ENCODE results near the gene SELL.
"Not testable (repeated sequence)": the region's sequence is repeated elsewhere in the genome, so short reads cannot be mapped to it uniquely, and the experiment has no call there.

The SELL gene

DNA sequence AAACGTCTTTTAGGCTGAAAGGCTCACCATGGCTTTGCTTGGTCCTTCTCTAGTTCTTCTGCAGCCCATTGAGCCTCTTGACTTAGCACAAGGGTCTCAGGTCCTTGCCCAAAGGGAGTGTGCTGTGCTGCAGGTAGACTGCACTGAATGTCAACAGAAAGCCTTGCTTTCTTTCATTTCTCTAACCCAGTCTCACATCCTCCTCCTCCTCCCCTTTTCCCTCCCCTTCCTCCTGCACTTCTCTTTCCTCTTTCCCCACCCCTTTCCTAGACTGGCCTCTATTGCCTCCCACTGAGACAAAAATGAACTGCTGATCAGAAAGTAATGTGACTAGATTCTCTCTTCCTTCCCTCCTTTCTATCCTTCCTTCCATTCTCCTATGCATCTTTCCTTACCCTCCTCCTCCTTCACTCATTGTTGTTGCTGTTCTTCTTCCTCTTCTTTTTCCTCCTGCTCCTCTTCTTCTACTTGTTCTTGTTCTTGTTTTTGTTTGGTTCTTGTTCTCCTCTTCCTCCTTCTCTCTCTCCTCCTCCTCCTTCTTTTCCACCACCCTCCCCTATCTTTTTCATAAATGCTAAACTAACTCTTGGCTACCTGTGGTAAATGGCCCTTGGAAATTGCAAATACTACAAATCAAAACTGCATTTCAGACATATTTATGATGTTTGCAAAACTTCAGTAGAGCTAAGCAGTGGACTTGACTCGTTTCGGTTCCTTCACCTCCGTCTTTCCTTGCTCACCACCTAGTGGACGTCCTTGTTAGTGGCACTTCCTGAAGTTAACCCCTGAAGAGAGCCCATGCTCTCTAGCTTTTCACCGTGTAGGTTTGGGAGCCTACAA is at the start of gene SELL:
Gene SELL (minus strand): TSS at position 152 of the 840 bp plus-strand sequence. CDS start 122 bp downstream, at position 30.
- peak; percentile 9 for DNase-seq

DNA sequence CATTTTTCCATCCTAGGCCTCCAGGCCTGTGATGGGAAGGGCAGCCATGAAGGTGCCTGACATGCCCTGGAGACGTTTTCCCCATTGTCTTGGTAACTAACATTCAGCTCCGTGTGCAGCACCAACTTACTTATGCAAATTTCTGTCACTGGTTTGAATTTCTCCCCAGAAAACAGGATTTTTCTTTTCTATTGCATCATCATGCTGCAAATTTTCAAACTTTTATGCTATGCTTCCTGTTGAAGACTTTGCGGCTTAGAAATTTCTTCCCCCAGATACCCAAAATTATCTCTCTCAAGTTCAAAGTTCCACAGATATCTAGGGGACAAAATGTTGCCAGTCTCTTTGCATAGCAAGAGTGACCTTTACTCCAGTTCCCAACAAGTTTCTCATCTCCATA is 47.6 kb upstream of the SELL start:
- DNase-seq = no peak

DNA sequence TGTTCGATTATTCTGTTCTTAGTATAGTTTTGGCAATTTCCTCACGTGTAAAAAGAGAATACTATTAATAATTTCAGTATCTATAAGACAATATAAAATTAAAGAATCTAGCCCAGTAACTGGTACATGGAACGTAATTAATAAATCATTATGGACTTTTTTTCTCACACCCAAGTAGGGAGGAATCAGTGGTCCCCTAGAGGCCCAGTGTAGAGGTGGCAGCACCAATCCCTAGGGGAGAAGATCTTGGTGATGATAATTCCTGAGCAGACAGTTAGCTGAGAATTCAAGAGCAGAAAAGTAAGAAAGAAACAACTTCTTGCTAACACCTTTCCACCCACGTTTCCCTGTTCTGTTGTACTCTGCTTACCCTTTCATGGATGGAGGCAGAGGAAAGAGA is 42.1 kb upstream of the SELL start:
- DNase-seq = no peak

DNA sequence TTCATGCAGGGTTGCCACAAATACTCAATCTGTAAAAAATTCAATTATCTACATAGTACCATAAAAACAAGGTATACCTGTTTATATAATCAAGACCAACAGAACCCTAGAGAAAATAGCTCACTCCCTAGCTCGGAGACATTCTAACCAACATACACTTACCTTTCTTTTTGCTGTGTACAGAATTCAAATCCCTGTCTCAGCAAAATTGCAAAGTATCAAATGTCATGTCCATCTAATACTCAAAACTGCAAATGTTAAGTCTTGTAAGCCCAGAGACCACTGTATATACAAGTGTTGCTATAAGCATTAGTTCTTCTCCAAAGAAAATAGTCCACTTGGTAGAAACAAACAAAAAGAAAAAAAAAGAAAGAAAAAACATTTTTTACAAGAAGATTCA is 38.6 kb upstream of the SELL start:
- no peak for DNase-seq

DNA sequence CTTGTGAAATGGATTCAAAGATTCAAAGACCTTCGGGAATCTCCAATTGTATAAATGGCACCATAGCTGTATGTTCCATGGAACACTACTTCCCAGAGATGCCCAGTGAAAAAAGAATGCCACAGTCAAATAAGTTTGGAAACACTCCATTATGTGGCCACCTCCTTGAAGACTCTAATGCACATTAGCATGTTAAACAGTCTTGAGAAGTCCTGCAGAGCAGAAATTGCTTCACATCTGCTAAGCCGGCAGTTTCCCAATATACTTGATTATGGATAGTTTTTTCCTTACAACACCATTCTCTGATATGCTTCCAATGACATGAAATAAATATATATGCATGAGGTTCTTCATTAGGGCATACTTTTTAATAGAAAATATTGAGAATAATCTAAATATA is 35.1 kb upstream of the SELL start:
- DNase-seq = no peak

DNA sequence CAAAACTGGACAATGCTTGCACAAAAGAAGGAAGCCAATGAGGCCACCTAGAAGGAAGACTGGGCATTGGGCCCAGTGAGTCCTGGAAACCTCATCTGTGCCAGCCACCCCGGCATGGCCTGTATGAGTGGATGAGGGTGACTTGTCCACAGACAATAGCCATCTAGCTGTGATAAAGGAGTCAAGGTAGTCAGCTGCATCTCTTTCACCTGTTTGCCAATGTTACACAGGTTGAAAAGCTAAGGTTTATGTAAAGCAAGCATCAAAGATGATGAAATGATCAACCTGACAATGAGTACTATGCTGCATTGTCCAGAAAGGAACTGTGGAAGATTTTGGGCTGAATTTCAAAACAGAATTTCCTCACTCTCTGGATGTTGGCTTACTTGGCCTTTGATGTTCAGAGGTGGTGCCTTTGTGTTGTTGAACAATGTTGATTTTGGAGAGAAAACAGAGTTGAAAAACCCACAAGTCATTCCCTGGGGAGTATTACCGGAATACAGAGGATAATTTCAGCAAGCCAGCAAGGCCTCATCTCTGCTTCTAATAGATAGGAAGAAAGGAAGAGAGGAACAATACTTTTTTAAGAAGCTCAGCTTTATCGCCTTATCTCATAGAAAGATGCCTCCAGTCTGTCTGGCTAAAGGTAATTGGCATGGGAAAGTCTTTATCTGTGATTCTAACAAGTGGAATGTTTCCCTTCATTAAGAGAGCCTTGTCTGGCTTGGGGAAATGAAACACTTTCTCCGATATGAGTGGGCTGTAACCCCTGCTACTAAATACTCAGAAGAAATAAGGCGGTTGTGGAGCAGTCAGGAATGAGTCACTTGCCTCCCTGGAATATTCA is 33.8 kb upstream of the SELL start:
- no peak for DNase-seq

DNA sequence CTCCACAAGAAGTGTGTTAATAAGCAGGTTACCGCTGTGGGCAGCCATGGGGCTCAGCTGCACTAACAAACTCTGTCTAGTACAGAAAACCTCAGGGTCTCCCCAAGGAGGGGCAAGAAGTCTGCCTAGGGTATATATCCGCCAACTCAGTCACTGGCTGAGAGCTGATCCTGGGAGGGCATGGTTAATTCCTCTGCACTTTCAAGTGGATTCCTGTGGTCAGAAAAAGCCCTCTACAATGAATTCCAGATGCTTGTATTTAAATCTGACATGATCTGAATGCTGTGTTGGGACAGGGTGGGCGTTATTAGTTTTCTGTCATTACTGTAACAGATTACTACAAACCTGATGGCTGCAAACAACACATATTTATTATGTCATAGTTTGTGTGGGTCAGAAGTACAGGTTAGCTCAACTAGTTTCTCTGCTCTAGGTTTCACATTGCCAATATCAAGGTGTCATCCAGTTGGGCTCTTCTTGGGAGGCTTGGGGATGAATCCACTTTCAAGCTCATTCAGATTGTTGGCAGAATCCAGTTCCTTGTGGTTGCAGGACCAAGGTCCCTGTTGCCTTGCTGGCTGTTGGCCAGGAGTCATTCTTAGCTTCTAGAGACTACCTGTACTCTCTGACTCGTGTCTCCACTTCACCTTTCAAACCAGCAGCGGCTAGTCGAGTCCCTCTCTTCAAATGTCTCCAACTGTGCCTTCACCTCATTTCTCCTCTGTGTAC is 30.4 kb upstream of the SELL start:
- DNase-seq = no peak

DNA sequence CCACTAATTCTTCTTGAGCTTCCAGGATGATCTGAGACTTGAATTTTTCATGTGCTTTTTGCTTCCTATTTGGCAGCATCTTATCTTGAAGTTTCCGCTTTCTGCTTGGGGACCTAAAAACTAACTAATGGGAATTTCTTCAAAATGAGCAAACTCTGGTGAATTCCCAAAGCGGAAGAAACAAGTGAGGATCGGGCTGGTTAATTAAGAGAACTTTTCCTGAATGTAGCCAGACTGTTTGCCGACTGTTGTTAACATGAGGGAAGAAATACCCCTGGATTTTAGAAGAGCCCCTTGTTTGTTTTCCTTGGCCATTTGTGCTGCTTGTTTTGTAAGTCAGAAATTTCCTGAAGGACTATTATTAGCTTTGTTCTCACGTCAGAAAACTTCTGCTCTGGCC is 28.6 kb upstream of the SELL start:
- no peak for DNase-seq

DNA sequence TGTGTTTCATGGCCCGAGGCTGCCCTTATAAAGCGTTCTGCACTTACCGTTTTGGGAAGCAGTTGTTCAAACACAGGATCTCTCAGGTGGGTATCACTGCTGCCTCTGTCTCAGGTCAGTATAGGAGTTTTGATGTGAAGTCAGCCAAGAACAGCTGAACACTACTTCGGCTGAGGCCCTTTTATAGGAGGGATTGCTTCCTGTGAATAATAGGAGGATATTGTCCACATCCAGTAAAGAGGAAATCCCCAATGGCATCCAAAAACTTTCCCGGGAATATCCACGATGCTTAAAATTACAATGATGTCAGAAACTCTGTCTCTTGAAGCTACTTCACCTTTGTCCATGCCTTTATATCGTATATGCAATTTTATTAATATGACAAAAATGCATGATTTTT is 22.5 kb upstream of the SELL start, which contains the start of gene SELE:
Gene SELE (minus strand): TSS at position 156 of the 400 bp plus-strand sequence. CDS start 467 bp downstream, outside the sequence.
- DNase-seq = no peak

DNA sequence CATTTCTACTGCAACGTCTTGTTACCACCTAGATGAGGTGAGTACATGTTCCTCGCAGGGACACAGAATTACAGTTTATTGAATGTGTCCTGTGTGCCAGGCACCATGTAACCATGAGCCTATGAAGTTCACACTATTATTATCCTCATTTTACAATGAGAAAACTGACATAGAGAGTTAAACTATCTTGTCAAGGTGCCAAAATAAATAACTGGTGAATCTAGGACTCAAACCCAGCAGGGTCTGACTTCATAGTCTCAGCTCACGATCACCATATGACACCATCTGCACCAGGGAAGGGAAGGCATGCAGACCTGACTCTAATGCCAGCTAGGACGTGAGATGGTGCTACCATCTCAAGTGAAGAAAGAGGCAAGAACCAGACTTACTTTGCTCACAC is 20.0 kb upstream of the SELL start:
- no peak for DNase-seq

DNA sequence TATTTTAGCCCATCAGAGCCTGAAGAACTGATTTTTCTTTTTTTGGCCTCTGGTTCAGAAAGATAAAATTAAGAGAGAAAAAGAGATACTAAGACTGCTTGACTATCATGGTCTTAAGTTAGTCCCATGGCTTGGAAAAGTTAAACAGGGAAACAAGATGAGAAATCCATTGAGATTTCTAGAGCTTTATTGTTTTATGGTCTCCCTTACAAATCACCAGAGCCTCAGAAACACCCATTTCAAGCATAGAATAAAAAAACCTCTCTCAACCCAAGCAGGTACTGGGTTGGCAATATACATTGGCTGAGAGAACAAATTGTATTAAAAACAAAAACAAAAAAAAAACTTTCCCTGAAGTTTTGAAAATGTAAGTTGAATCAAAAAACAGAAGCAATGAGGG is 18.6 kb upstream of the SELL start:
- no peak for DNase-seq

DNA sequence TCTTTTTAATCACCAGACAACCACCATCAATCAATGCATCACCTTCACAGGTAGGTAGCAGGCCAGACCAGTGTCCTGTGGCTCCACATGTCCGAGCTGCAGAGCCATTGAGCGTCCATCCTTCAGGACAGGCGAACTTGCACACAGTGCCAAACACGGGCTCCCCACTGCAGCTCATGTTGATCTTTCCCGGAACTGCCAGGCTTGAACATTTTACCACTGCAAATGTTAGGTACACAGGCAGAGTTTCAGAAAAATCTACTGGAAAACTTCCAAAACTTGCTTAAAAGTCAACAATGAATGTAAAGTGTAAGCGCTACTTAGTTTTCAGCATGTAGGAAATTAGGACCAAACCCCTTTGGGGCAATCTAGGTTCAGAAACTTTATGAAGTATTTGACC is 15.9 kb upstream of the SELL start:
- no peak for DNase-seq

DNA sequence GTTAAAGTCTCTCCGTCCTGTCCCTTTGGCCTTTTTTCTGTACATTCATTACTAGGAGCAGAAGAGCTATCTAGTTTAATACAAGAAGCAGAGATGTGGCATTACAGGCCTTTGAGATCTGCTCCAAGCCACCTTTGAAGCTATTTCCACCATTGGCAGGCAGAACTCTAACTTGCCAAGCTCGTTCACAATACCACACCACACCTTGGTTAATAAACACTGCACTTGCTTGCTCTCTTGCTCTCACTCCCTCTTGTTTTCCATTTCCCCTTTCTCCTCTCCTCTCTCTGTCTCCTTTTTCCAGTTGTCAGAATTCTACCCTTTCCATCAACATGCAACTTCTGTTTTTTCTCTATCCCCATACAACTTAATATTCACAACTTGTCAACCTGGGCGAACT is 15.4 kb upstream of the SELL start:
- no peak for DNase-seq

DNA sequence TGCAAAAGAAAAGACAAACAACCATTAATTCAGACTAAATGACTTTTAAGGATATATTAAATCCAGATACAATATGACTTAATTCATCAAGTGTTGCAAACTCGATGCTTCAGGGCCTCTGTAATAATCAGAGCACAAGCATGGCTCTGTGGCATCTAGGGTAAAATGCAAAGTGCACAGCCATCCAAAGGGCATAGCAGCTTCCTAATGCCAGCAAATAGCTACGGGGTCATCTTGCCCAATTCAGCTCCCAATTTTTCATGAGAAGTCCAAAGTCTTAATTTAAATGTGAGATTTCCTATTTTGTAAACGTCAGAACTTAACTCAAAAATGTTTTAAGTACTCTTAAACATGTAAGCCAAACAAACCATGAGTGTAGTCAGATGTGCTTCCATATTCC is 14.5 kb upstream of the SELL start:
- DNase-seq = no peak

DNA sequence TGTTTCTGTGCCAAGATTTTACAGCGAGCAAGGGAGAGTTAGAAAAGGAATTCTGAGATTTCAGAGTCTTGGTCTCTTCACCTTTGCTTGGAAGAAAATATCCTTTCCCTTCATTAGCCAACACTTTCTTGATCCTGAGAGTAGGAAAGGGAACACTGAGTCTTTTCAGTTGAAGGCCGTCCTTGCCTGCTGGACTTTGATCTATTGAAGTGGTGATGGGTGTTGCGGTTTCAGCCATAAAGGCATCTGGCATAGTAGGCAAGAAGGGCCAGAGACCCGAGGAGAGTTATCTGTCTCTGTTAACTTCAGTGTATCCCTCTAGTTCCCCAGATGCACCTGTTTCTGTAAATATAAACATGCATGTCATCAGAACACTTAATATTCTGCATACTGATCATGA is 12.7 kb upstream of the SELL start:
- DNase-seq = no peak

DNA sequence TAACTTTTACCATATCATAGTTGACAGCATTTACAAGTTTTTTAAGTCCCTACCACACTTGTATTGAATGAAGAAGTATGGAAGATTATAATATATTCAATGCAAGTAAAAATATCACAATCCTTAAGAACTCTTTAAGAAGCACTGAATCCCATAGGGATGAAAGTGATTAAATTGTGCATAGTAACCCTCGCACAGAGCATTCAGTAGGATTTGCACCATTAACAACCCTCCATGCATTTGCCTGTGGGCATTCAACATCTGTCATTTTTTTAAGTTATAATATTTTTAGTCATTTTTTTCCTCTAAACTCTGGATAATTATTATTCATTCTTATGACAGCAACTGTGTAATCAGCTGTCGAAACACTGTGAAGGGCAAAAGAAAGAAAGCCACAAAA is 12.3 kb upstream of the SELL start:
- no peak for DNase-seq

DNA sequence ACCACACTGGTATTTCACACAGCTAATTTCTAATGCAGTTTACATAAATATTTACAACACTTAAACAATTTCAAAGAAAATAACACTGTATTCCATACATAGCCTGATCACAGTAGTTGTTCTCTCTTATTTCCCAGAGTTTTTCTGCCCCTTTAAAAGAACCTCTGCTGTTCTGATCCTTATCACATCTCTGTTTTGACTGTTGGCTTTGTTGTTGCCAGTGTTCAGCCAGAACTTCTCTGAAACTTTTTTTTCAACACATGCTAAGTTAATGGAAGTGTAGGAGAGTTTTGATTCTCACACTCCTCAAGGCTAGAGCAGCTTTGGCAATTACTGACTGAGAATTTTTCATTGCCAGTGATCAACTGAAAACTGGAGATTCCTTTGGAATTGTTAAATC is 11.4 kb upstream of the SELL start:
- DNase-seq = no peak

DNA sequence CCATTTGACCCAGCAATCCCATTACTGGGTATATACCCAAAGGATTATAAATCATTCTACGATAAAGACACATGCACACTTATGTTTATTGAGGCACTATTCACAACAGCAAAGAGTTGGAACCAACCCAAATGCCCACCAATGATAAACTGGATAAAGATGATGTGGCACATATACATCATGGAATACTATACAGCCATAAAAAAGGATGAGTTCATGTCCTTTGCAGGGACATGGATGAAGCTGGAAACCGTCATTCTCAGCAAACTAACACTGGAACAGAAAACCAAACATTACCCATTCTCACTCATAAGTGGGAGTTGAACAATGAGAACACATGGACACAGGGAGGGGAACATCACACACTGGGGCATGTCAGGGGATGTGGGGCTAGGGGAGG is 3.7 kb upstream of the SELL start:
- DNase-seq = not testable (repeated sequence)

DNA sequence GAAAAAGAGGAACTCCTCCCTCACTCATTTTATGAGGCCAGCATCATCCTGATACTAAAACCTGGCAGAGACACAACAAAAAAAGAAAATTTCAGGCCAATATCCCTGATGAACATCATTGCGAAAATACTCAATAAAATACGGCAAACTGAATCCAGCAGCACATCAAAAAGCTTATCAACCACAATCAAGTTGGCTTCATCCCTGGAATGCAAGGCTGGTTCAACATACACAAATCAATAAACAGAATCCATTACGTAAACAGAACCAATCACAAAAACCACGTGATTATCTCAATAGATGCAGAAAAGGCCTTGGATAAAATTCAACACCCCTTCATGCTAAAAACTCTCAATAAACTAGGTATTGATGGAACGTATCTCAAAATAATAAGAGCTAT is 1.7 kb upstream of the SELL start:
- not testable (repeated sequence) for DNase-seq

DNA sequence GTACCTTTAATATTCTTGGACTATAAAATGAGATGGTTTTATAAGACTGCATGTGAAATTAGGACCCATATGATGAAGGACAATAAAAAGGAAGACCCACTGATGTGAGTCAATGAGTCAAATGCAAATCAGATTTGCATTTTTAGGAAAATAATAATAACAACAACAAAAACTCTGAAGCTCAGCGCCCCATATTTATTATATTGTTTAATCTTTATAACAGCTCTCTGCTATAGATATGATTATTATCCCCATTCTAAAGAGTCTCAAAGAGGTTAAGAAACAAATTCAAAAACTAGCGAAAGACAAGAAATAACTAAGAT is 850 bp upstream of the SELL start:
- no peak for DNase-seq

DNA sequence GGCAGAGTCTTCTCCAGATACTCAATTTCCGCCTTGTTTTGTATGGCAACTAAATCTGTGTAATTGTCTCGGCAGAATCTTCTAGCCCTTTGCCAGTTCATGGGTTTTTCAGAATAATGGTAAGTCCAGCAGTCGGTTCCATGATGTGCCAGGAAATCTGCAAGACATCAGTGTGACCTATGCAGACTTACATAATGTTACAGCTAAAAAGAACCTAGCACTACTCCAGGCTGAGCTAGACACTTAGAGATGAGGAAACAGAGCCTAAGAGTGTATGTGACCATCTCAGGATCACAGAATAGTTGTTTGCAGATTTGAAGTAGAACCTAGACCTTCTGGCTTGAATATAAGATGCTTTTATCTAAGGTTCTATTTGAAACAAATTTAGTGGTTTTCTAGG is 2.8 kb downstream of the SELL start:
- DNase-seq = no peak

DNA sequence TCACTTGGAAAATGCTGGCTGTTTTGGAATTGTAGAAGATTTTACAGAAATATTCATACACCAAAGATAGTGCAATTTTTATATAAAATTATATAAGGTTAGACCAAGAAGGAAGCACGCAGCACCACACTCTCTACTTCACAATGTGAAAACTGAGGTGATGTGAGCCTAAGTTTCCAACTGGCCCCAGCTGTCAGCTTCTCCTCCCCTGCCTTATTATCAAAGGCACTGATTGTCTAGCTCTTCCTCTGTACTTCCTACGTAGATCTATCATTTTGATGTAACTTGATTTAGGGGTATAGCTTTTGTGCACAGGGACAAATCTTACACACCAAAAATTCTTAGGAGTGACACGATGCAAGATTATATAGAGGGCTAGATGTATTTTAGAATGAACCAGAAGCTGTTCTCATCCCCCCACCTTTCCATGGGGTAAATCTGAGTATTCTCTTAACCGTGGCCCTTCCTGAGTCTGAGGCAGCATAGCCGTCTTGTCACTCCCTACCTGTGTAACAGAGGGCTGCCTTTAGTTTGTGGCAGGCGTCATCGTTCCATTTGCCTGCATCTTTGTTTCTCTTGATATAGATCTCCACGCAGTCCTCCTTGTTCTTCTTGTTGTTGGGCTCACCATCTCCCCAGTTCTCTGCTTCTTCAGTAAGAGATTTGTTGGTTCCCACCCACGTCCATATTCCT is 3.4 kb downstream of the SELL start:
- DNase-seq = no peak

DNA sequence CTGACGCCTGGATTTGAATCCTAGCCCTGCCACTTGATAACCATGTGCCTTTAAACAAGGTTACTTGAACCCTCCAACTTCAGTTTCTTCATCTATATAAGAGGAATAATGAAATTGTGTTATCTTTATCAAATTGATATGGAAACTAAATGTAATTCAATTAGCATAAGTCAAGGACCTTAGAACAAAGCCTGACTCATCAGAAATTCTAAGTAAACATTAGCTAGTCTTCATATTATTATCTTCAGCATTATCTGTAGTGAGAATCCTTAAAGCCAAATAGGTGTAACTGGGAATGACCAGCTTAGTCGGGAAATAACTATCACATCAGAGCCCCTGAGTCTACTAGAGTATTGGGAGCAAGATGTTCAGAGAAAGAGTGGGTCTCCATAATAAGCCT is 6.6 kb downstream of the SELL start:
- DNase-seq = no peak

All from DMS 273 treated with DMSO at 0.1 percent for 48 hours (cell line).